ENCODE data around the gene FBXL3. TPM values are rescaled to one million over a fixed set of nuclear protein-coding genes. Genes with fewer than 3 reads are reported as not detected.

The FBXL3 gene
- total RNA-seq, 1 experiment from 2014 or later = 16.7 TPM

DNA sequence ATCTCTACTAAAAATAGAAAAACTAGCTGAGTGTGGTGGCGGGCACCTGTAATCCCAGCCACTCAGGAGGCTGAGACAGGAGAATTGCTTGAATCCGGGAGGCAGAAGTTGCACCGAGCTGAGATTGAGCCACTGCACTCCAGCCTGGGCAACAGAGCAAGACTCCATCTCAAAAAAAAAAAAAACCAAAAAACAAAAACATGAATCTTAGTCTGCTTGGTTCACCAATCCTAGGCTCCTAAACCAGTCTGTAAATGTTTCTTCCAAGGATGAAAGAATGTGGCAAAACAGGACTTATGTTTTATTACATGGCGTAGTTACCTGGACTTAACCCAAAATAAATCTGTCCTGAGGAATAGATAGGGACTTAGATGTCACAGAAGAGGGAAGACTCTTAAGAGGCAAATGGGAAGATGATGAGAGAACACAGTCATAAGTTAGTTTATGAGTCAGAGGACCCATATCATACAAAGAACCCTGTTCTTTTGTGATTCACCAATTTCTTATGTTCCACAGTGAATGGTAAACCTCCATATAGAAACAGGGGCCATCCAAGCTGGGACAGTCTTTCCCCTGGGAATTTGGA is 6.9 kb upstream of the FBXL3 start:
- no peak overlapping the region for H3K4ac ChIP-seq (ENCODE audit: low read depth, low read length)
- H3K4me1 ChIP-seq (ENCODE audit: insufficient read depth, low read length) = no peaks in the 10 kb centered on the region
- no peak overlapping the region for H3K4me3 Mint-ChIP-seq
- no peaks in the 10 kb centered on the region for H3K9me3 ChIP-seq (ENCODE audit: control insufficient read depth, low read depth, low read length)
- H3K18ac ChIP-seq (ENCODE audit: insufficient read length, low read depth, low read length) = no peak overlapping the region
- H3K27me3 ChIP-seq (ENCODE audit: insufficient read depth, low read length) = no peaks in the 10 kb centered on the region
- H3K27ac ChIP-seq (ENCODE audit: insufficient read length, low read depth, low read length) = no peak overlapping the region
- no peaks in the 10 kb centered on the region; the same call in 1 of the 2 replicates for H3K27me3 Mint-ChIP-seq (ENCODE audit: low read depth)
- 0 out of 5 replicates have a peak, but pooled peaks cover 0 to 3% of the 10 kb centered on the region in 2 experiments for H3K9me3 Mint-ChIP-seq
- H2AFZ ChIP-seq (ENCODE audit: low read length) = no peak overlapping the region
- H3K79me2 ChIP-seq (ENCODE audit: insufficient read depth, low read length) = no peaks in the 10 kb centered on the region
- no peak overlapping the region for H2BK15ac ChIP-seq (ENCODE audit: low read depth, low read length)
- TF ChIP-seq, protein P1, sequence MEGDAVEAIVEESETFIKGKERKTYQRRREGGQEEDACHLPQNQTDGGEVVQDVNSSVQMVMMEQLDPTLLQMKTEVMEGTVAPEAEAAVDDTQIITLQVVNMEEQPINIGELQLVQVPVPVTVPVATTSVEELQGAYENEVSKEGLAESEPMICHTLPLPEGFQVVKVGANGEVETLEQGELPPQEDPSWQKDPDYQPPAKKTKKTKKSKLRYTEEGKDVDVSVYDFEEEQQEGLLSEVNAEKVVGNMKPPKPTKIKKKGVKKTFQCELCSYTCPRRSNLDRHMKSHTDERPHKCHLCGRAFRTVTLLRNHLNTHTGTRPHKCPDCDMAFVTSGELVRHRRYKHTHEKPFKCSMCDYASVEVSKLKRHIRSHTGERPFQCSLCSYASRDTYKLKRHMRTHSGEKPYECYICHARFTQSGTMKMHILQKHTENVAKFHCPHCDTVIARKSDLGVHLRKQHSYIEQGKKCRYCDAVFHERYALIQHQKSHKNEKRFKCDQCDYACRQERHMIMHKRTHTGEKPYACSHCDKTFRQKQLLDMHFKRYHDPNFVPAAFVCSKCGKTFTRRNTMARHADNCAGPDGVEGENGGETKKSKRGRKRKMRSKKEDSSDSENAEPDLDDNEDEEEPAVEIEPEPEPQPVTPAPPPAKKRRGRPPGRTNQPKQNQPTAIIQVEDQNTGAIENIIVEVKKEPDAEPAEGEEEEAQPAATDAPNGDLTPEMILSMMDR (conservative IDR thresholded peaks at IDR 0.05) = no peak
- H3K4me1 Mint-ChIP-seq = peaks cover 0 to under 1% of the 10 kb centered on the region in 2 experiments; a peak in 1 of 4 replicates
- H4K20me1 ChIP-seq (ENCODE audit: control insufficient read depth, insufficient read depth, insufficient read length) = no peaks in the 10 kb centered on the region
- H2BK20ac ChIP-seq (ENCODE audit: low read depth, low read length, poor library complexity, severe bottlenecking) = no peak overlapping the region
- H3K23ac ChIP-seq (ENCODE audit: insufficient read length, low read depth, low read length) = no peak overlapping the region
- no peak overlapping the region for H2BK5ac ChIP-seq (ENCODE audit: insufficient read length, low read length)
- no peak overlapping the region for H3K9ac ChIP-seq (ENCODE audit: extremely low read depth, insufficient read length, low read length)
- no peak overlapping the region for H2BK120ac ChIP-seq (ENCODE audit: low read depth, low read length, poor library complexity, severe bottlenecking)
- no peaks in the 10 kb centered on the region for H3K79me1 ChIP-seq (ENCODE audit: insufficient read depth, low read depth, low read length, poor library complexity, severe bottlenecking)
- no CpG with 5 or more reads among the region's 4 CpGs for WGBS (ENCODE audit: extremely low coverage, insufficient read length, low lambda C conversion rate)
- no peak overlapping the region for H3K27ac Mint-ChIP-seq
- no peak overlapping the region for H4K8ac ChIP-seq (replicated peaks; ENCODE audit: insufficient read length, low read depth, low read length)
- H4K91ac ChIP-seq (ENCODE audit: insufficient read length, low read depth, low read length) = no peak overlapping the region
- no peaks in the 10 kb centered on the region; a peak in 1 of 7 replicates for H3K36me3 Mint-ChIP-seq (ENCODE audit: insufficient read depth in 1 of 3, low read depth in 3 of 3)
- no peak overlapping the region for H3K14ac ChIP-seq (ENCODE audit: insufficient read depth, low read length)
- no peak overlapping the region for H2AK5ac ChIP-seq (ENCODE audit: insufficient read length, low read length)
- H3T11ph ChIP-seq (ENCODE audit: low read length) = no peak overlapping the region
- no peak for DNase-seq
- no peak overlapping the region for H3K56ac ChIP-seq (ENCODE audit: insufficient read length, low read depth, low read length)
- no peaks in the 10 kb centered on the region for H3K23me2 ChIP-seq (ENCODE audit: insufficient read length, low read depth, low read length, poor library complexity, severe bottlenecking)
- H2BK12ac ChIP-seq (ENCODE audit: insufficient read length, low read depth, low read length) = no peak overlapping the region
- no peak overlapping the region for H4K5ac ChIP-seq (ENCODE audit: insufficient read length, low read depth, low read length)
- no peak overlapping the region for H3K4me2 ChIP-seq (ENCODE audit: insufficient read depth, insufficient read length, low read length)

Measured in H9 (cell line).